NCI-H69 (cell line): ENCODE data around the gene GSTM1.
A peak's percentile ranks its signal among the peaks of the same experiment; 100 is the strongest.
"Not testable (repeated sequence)": the region's sequence is repeated elsewhere in the genome, so short reads cannot be mapped to it uniquely, and the experiment has no call there.

Experiments used
- DNase-seq: peaks from one replicate; lab custom pipeline; 2025; lab: John Stamatoyannopoulos, UW

The GSTM1 gene

GRCh38 chr1:109697861-109698260, 10.2 kb downstream of the GSTM1 start:
- not testable (repeated sequence) for DNase-seq

DNA sequence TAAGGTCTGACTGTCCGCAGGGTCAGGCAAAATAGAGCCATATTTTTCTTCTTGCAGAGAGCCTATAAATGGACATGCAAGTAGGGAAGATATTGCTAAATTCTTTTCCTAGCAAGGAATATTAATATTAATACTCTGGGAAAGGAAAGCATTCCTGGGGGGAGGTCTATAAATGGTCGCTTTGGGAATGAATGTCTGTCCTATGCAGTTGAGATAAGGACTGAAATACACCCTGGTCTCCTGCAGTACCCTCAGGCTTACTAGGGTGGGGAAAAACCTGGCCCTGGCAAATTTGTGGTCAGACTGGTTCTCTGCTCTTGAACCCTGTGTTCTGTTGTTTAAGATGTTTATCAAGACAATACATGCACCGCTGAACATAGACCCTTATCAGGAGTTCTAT, 15.3 kb downstream of the GSTM1 start:
- not testable (repeated sequence) for DNase-seq

- no peak for DNase-seq
These were observed 16.6 kb downstream of the GSTM1 start for GRCh38 chr1:109704173-109704572.

DNA sequence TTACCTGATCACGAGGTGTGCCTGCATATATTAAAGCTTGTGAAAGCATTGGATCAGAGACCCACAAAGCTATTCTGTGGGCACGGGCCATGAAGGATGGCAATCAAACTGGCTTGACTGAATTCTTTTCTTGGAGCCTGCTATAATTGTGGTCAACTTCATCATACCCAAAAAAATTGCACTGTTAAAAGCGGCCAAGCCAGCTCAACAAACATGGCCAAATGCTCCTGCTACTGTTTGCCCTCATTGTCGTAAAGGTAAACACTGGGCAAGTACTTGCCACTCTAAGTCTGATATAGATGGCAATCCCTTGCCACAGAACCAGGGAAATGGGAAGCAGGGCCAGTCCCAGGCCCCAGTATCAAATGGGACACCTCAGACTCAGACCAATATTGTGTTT, 17.8 kb downstream of the GSTM1 start:
- DNase-seq = no peak

GRCh38 chr1:109708949-109709348, 21.3 kb downstream of the GSTM1 start:
- DNase-seq = not testable (repeated sequence)

GRCh38 chr1:109709822-109710221, 22.2 kb downstream of the GSTM1 start:
- not testable (repeated sequence) for DNase-seq

DNA sequence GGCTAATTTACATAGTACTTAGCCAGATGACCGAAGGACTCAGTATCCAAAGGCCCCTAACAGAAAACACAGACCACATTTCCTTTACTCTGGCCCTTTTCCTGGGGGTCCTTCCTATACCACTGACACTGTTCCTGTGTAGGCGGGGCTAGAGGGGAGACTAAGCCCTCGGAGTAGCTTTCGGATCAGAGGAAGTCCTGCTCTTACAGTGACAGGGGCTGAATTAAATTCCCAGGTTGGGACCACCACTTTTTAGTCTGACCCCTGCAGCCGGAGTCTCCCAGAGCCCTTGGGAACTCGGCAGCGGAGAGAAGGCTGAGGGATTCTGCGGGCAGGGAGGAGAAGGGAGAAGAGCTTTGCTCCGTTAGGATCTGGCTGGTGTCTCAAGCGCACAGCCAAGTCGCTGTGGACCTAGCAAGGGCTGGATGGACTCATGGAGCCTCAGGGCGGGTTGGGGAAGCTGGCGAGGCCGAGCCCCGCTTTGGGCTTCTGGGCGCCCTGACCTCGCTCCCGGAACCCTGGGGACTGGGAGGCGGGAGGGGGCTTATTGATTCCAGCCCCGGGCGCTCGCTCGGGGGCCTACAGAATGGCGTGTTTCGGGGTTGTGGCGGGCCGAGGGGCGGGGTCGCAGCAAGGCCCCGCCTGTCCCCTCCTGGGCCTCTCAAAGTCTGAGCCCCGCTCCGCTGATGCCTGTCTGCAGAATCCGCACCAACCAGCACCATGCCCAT, 24.1 kb downstream of the GSTM1 start, which contains the start of gene GSTM5:
Gene GSTM5 (plus strand): TSS at position 659 of the 728 bp plus-strand sequence. CDS start 62 bp downstream, at position 721.
- DNase-seq = not testable (repeated sequence)

- DNase-seq = no peak
These were observed 24.8 kb downstream of the GSTM1 start for GRCh38 chr1:109712321-109712864.

DNA sequence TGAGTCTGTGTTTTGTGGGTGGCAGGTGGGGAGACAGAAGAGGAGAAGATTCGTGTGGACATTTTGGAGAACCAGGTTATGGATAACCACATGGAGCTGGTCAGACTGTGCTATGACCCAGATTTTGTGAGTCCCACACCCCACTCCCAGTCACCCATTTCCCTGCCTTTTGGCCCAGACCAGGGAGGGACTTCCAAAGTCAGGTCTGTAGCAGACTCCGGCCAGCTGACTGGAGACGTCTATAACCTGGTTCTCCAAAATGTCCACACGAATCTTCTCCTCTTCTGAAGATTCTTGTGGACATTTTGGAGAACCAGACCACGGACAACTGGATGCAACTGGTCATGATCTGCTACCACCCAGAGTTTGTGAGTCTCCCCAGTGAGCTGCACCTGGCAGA, 26.0 kb downstream of the GSTM1 start:
- DNase-seq = no peak

GRCh38 chr1:109714661-109715372, 27.2 kb downstream of the GSTM1 start:
- DNase-seq = no peak

GRCh38 chr1:109716121-109716520, 28.5 kb downstream of the GSTM1 start:
- DNase-seq = no peak

DNA sequence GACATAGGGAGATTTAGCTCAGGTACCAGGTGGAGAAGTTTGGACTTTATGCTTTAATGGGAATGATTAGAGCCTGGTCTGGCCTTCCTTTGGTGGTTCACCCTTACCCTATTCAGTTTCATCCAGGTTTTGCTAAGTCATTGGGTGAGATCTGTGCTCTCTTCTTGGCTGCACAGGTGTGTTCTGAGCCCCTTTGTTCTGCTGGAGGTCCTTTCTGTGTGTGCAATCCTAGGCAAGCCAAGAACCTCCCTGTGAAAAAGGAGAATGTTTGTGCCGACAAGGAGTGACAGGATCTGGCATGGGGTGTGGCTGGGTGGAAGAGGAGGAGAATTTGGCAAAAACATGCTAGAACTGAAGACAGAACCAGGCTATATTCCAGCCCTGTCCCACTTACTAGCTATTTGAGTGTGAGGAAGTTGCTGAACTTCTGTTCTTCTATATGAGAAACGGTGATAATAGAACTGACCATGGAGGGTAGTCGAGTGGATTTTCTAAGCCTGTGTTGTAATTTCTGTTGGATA, 29.0 kb downstream of the GSTM1 start:
- DNase-seq = no peak

DNA sequence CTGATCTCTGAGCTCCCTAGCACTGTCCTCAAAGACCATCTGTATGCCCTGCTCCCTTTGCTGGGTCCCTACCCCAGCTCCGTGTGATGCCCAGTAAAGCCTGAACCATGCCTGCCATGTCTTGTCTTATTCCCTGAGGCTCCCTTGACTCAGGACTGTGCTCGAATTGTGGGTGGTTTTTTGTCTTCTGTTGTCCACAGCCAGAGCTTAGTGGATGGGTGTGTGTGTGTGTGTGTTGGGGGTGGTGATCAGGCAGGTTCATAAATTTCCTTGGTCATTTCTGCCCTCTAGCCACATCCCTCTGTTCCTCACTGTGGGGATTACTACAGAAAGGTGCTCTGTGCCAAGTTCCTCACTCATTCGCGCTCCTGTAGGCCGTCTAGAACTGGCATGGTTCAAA, 30.1 kb downstream of the GSTM1 start:
- DNase-seq = no peak

- no peak for DNase-seq
These were observed 30.9 kb downstream of the GSTM1 start for GRCh38 chr1:109718495-109718894.

DNA sequence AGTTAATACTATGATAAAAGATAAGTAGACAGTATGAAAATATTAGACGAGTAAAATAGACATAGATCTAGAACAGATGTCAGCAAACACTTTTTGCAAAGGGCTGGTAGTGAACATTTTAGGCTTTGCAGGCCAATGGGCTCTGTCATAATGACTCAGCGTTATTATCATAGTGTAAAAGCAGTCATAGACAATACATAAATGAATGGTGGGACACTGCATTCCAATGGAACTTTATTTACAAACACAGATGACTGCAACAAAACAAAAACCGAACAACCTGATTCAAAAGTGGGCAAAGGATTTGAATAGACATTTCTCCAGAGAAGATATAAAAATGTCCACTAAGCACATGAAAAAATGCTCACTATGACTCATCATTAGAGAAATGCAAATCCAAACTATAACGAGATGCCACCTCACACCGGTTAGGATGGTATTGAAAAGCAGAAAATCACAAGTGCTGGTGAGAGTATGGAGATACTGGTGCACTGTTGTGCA, 31.8 kb downstream of the GSTM1 start:
- no peak for DNase-seq

DNA sequence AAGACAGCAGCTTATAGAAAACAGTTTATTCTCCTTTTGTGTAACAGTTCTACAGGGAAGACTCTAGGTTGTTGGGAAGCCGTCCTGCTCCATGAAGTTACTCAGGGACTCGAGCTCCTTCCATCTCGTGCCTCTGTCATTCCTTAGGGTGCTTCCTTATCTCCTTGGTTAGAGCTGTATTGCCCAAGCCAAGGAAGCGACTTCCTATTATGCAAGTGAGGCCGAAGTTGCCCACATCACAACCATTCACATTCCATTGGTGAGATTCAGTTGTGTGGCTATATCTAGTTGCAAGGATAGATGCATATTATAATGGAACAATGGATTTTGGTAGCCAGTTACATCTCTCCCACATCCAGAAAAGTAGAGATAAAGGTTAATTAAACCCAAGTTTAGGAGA, 33.4 kb downstream of the GSTM1 start:
- no peak for DNase-seq

DNA sequence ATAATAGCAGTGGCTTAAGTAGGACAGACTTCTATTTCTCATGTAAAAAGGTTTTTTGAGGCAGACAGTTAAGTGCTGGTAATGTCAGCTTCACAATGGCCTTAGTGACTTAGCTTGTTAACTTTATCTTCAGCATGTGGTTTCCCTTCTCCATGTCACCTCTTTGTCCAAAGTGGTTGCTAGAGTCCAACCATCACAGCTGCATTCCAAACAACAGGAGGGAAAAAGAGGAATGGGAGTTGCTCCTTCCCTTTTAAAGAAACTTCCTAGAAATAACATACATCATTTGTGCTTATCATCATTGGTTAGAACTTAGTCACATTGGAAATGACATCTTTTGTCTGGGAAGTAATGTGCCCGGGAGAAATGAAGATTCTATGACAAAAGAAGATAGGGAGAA, 34.4 kb downstream of the GSTM1 start:
- DNase-seq = no peak

GRCh38 chr1:109722908-109723691, 35.5 kb downstream of the GSTM1 start:
- DNase-seq = no peak

GRCh38 chr1:109724933-109725332, 37.3 kb downstream of the GSTM1 start:
- no peak for DNase-seq

DNA sequence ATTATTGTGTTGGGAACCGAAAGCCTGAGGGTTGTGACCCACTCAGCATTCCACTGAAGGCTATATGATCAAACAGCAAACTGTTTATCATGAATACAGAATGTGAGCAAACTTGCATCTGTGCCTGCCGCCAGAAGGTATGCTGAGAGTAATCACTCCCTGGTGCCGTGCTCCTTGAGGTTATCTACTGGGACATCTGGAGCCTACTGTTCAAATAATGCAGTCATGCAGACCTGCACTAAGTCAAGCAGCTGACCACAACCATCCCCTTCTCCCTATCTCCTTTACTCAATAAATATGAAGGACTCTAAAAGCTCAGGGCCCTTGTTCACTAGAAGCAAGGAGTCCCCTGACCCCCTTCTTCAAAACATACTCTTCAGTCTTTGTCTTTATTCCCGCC, 37.9 kb downstream of the GSTM1 start:
- DNase-seq = no peak

DNA sequence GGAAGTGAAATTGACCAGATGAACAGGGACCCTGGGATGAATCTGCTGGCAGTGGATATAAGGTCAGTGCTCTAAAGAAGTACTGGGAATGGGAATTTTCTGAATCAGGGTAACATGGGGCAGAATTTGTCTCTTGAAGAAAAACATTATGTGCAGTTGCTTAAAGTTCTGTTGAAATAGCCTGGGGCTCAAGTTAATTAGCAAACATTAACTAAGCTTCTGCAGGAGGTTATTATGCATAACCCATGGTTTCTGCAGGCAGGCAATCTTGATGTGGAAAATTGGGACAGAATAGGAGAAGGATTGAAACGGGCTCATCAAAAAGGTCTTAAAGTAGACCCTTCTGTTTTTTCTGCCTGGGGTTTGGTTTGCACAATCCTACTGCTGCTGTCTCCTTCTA, 38.4 kb downstream of the GSTM1 start:
- peak; percentile 1 for DNase-seq
